Measurements from ENCODE around the gene SHISA4.

- TF ChIP-seq EZH2 (IDR thresholded peaks at IDR 0.05; ENCODE audit: insufficient read depth, poor library complexity, severe bottlenecking) (no peak), EZH2phosphoT487 (IDR thresholded peaks at IDR 0.05; ENCODE audit: insufficient read depth, low read depth) (no peak)
These were observed 28.8 kb downstream of the SHISA4 start for GRCh38 chr1:201917362-201918033.
